ENCODE measurements around the gene DHRS4.

The DHRS4 gene

DNA sequence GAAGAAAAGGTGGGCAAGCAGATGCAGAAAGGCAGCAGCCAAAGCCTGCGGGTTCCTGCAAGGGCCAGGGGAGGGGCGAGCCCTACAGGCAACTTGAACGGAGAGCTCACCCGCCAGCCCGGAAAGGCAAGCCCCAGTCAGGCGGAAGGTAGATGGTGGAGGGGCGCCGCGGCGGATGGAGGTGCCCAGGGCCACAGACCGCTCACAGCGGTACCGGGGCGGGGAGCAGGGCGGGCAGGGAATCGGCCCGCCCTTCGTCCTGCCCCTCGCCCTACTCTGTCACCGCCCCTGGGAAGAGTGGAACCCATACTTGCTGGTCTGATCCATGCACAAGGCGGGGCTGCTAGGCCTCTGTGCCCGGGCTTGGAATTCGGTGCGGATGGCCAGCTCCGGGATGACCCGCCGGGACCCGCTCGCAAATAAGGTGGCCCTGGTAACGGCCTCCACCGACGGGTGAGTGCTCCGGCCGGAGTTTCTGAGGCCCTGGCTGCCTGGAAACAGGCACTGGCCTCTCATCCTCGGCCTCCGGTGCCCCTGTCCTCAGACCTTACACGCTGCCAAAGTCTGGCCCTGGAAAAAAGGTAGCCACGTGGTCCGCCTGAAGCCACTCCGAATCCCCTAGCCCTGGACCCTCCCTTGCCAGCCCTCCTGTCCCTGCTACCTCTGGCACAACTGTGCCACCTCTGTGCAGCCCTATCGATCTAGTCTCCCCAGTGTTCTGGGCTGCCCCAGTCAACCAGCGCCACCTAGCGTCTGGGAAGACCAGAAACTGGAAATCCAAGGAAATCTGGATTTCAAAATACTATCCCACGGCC, at the start of gene DHRS4:
Gene DHRS4 (plus strand): TSS at position 307 of the 815 bp plus-strand sequence. CDS start 19 bp downstream, at position 326.
- peak; percentile 60 for DNase-seq (ENCODE audit: low read depth)

DNA sequence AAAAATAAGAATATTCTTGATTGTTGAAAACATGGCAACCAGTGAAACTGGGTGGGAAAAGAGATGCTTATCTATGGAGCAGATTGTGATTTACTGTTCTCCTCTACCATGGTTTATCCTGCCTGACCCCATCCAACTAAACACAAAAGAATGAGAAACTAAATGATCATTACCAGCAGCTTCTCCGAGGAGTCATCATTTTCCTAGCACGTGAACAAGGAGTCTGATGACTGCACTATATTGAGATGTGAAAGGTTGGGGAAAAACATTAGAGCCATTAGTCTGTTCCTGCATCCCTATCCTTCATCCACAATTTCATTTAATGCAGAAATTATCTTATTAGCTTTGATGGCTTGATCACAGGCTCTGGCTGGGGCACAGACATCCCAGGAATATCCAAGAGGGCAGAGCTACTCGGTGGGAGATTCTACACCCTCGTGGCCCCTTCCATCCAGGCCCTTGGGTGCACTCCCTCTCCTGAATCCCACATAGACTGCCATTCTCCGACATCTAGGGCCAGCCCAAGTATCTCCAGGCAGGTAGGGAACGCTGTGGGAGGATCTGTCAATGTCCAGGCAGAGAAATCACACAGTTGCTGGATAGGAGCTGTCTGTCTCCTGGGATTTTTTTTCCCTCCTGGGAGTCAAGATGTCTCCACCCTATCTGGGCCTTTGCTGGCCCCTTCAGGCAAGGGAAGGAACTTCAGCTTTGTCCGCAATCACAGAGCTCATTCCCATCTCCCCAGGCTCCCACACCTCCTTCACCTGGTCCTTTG, 43.3 kb upstream of the DHRS4 start:
- no peak for DNase-seq (ENCODE audit: low read depth)

DNA sequence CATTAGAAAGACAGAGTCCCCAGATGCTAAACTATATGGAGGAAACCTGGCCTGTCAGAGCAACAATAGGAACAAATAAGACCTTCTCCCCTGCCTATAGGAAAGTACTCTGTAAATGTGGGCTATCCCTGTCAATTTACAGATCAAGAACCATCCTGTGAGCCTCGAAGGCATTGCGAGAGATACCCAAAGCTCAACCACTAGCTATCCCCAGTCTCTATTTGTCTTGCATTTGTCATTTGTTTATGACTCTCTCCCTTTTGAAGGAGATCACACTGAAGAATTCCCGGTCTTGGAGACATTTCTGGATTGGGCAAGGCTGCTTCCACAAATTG, 42.7 kb upstream of the DHRS4 start:
- no peak for DNase-seq (ENCODE audit: low read depth)

DNA sequence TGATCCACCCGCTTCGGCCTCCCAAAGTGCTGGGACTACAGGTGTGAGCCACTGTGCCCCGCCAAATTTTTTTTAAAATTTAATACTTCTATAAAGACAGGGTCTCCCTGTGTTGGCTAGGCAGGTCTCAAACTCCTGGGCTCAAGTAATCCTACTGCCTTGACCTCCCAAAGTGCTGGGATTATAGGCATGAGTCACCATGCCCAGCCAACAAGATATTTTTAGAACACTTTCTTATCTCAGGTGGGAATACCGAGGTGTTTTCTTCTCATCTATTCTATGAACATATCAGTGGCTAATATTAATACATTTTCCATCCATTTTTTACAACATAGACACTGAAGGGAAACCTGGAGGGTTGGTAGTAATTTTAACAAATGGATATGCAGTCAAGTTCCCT, 38.0 kb upstream of the DHRS4 start:
- no peak for DNase-seq (ENCODE audit: low read depth)

DNA sequence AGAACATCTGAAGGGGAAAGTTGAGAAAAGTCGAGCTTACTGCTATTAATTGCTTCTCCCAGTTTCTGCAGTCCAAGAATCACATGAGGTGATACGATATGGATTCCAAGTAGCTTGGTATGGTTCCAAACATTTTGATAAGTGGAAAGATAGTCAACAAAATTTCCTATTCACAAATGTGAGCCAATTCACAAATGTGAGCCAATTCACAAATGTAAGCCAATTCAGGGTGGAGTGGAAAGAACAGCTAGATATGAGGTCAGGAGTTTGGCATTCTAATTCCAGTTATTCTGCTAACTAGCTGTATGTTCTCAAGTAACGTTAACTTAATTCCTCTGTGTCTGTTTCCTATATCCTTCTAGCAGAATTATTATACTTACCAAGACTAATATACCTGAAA, 37.6 kb upstream of the DHRS4 start:
- no peak for DNase-seq (ENCODE audit: low read depth)

DNA sequence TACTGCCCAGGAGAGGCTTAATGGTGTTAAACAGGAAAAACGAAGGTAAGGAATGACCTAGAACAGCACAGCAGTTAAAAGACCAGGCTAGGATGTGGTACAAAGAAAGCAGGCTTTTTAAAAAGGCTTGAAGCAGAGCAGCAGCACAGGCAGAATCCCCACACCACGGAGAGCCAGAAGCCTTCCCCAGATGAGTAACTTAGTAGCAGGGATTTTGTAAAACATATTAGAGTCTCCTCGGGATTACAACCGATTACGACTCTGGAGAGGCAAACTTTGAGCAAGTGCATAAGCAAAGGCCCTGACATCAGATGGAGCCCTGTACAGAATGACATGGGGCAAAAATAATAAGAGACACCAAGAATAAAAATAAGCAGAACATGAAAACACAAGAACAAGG, 37.1 kb upstream of the DHRS4 start:
- DNase-seq (ENCODE audit: low read depth), result no peak

DNA sequence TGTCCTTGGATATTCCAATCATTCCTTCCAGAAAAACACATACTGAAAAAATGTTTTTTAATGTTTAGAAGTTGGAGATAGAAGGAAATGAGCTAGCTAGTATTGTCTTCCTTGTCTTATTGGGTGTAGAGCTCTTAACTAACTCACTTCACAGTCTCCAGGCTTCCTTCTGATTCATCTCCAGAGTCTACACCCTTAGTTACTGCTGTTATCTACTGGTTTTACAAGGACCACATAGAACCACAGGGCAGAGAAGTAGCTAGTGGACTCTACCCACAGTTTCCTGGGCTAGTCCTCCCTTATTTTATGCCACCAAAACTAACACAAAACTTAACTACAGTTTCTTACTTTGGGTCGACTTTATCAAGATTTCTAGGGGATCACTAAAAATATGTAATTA, 31.0 kb upstream of the DHRS4 start:
- DNase-seq (ENCODE audit: low read depth), result no peak

DNA sequence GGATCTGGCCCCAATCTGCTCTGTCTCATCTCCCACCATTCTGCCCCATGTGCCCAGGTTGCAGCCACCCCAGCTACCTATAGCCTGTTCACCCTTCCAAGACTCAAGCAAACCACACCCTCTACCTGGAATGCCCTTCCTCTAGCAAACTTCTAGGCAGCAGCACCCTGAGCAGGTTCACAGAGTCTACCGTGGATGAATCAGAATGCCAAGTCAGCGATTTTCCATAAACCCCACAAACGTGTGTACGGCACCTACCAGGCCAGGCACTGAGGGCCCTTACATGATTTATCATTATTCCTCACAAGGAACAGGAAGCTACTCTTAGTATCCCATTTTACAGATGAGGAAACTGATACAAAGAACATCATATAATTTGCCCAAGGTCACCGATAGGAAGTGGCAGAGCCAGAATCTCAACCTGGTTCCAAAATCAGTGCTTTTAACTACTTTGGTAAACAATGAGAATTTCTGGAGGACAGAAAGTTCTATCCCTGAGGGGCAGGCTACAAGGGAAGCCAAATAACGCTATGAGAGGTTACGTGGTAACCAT, 28.0 kb upstream of the DHRS4 start:
- no peak for DNase-seq (ENCODE audit: low read depth)

DNA sequence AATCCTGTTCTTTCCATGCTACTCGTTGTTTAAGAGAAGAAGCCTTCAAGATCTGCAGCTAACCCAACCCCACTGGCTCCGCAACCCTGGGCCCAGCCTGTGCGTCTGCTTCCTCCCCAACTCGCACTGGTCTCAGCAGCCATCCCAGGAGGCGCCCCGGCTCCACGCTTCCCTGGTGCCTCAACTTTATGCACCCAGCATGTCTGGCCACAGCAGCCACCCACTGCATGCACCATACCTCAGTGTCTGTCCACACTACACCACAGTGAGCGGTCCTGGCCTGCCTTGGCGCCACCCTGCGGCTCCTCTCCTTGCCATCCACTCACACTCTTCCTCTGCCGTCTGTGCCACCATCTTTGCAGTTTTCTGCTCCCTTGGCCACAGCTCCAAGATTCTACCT, 27.0 kb upstream of the DHRS4 start:
- DNase-seq (ENCODE audit: low read depth), result no peak

DNA sequence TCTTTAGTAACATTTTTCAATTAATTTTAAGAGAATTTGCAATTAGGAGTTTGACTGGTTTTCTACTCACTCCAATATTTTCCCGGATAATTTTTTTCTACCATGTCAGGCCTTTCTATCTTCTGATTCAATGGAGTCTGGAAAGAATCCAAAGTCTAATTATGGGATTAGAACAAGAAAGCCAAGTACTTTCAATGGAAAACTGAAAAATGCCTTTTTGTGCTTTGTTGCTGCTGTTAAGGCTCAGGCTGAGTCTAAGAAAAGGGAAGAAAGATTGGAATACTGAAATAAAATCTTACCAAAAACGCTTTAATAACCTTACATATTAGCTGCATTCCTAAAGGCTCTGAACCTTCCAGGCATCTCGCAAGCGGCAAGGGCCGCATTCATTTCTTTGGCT, 24.4 kb upstream of the DHRS4 start:
- DNase-seq (ENCODE audit: low read depth), result no peak

DNA sequence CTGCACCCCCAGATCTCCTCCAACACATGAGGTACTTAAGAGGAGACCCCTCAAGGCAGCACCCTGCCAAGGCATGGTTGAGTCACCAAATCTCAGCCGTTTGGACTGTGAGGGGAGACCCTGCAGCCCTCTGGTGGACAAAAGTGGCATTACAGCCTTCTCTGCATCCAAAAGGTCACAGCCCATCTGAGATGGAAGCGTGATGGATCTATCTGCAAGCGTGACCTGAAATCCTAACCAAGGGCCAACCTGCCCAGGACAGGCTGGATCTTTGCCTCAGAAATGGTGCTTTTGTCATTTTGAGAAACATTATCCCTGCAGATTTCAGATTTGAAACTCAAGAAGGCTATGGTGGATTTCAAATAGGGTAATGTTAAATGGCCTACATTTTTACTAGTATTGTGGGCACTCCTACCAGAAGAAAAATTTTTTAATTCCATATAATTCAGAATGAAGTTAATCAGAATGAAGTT, 23.7 kb upstream of the DHRS4 start:
- peak; percentile 84 for DNase-seq (ENCODE audit: low read depth)

DNA sequence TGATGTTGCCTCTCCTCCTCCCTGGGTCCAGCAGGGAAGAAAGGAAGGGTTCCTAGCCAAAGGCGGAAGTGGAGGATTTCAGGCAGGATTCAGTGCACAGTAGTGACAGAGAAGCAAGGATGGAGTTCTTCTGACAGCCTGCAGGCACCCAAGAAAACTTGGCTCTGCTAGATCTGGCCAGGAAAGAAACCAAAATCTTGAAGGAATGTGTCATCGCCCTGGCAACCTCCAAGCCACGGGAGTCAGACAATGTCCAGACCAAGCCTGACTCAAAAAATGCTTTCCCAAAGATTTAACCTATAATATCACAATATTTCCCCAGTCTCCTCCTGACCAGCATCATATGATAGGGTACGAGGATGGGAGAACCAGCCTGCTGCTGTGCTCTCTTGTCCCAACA, 22.8 kb upstream of the DHRS4 start:
- DNase-seq (ENCODE audit: low read depth), result no peak

DNA sequence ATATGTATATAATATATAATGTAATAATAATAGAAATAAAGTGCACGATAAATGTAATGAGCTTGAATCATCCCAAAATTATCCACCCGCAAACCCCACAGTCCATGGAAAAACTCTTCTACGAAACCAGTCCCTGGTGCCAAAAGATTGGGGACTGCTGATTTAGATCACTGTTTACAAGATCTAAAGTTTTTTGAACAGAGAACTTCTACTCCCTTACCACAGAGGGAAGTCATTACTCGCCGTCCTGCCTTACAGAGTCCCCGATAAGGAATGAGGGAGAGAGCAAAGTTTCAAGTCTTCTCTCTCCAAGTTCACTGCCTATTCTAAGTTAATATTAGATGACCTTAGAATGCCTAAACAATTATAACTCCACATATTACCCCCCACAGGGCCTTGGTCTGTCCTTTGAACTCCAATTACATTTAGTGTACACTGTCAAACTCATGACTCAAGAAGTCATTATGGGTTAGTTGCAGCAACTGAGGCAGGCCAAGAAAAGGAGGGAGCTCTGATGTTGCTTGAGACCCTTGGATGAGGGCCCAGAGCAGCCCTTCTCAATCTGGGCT, 21.8 kb upstream of the DHRS4 start:
- DNase-seq (ENCODE audit: low read depth), result no peak

DNA sequence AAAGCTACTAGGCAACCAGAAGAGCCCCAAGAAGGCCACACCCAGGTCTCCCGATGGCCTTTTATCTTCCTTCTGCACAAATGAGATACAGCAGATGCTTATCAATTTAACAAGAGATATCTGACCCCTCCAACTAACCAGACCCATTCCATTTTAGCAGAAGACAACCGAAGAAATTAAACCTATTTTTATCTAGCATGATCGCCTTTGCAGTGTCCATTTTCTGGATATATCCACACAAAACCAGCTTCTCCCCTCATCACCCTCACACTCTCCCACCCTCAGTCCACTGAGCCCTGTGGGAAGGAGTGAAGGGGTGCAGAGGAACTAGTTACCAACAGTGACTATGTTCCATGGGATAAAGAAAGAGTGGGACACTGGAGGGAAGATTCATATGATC, 20.9 kb upstream of the DHRS4 start:
- DNase-seq (ENCODE audit: low read depth), result no peak

DNA sequence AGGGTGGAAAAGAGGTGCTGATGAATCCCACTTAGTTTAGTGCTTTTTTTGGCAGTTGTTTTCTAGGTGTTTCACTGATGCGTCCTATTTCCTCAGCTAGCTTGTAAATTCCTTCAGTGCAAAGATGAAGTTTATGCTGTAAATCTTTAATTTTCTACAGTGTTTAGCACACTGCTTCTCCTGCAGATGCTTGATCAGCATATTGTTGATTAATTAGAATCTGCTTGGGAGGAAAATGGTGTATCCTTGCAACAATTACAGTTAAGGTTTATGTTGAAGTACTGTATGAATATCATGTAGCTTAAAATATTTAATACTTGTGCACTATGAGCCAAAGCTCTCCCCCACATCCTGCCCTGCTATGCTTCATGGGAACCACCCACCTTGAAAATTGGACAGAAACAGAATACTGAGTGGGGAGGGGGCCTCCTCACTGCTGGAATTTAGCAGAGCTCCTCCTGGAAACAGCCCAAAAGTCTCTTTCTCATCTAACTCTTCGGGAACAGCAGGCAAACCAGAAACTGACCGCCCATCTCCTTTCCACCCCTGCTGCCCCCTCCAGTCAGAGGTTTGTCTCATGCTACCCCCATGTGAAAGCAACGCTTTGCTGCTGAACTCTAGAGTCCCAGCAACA, 20.3 kb upstream of the DHRS4 start:
- no peak for DNase-seq (ENCODE audit: low read depth)

DNA sequence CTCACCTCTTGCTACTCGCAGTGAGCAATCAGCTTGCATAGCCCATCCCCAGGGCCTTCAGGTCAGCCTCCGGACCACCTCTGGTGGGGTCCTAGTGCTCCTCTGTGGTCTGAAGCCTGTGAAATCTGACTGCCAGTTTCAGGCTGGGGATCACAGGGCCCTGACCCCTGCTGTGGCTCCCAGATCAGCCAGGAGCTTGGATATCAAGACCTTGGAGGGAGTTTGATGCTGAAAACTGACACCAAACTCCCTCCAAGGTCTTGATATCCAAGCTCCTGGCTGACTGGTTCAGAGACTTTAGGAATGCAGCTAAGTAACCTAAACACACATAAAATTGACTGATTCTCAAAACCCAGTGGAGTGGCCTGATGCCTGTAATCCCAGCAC, 19.8 kb upstream of the DHRS4 start:
- DNase-seq (ENCODE audit: low read depth), result no peak

DNA sequence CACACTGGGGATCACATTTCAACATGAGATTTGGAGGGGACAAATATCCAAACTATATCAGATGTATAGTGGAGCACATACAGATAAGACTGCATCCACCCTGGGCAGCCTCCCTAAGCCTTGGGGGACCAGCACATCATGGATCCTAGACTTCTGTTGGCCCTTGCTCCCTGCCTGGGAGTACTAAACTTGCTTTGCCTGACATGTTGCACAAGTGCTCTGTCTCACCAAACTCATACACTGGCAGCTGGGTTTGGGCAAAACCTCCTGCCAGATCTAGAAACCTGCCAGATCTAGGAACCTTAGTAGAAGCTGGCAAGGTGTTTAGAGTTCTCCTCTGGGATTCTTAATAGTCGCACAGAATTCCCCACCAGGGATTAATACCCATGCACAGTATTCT, 18.4 kb upstream of the DHRS4 start:
- DNase-seq (ENCODE audit: low read depth), result no peak

DNA sequence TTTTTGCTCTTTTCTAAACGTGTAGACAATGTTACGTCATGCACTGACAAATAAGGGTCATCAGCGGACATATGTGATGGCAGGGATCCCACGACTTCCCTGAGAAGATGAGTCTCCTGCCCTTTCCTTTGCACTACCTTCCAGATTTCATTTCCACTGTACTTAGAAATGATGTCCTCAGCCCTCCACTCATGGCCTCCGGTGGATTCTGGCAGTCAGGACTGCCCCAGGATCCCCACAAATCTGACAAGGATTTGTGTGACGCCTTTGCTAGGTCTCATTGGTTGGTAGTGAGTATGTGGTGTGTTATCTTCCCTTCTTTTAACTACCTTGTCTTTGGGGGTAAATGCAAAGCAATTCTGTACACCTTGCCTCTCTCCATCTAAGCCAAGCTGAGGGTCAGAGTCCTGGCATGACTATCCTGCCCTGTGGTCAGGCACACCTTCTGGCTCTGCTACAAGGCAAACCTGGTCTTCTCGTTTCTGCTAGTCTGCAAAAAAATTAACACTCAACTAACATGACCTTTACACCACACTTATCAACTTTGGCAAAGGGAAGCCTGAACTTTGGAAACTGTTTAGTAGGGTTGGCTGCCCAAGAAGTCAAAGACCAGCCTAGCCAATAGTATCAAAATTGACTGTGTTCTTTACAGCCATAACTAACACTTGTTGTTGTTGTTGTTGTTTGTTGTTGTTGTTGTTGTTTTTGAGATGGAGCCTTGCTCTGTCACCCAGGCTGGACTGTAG, 17.3 kb upstream of the DHRS4 start:
- no peak for DNase-seq (ENCODE audit: low read depth)

DNA sequence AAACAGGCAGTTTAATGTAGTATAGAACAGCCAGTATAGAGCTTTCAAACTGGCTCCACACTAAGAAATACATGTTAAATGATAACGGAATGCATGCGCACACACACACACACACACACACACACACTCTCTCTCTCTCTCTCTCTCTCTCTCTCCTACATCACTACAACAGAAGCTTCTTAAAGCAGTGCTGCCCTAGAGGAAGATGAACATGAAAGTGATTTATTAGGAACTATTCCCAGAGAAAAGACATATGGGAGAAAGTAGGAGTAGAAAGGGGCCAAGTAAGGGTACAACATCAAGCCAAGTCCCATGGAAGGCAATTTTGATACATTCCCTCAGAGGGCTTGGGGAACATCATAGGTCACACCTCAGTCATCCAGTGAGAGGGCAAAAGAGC, 16.4 kb upstream of the DHRS4 start:
- no peak for DNase-seq (ENCODE audit: low read depth)

DNA sequence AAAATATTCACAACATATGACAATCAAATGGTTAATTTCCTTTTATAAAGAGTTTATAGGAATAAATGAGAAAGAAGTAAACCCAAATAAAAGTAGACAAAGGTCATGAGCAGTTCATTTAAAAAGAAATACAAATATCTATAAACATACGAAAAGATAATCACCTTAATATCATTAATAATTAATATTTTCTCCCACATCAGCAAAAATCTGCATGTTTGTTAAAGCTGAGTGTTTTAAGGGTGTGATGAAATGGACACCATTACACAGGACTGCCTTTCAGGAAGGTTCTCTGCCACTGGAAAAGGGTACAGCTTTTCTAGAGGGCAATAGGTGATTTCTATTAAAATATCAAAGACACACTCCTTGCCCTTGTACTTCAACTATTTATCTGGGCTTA, 14.7 kb upstream of the DHRS4 start:
- no peak for DNase-seq (ENCODE audit: low read depth)

DNA sequence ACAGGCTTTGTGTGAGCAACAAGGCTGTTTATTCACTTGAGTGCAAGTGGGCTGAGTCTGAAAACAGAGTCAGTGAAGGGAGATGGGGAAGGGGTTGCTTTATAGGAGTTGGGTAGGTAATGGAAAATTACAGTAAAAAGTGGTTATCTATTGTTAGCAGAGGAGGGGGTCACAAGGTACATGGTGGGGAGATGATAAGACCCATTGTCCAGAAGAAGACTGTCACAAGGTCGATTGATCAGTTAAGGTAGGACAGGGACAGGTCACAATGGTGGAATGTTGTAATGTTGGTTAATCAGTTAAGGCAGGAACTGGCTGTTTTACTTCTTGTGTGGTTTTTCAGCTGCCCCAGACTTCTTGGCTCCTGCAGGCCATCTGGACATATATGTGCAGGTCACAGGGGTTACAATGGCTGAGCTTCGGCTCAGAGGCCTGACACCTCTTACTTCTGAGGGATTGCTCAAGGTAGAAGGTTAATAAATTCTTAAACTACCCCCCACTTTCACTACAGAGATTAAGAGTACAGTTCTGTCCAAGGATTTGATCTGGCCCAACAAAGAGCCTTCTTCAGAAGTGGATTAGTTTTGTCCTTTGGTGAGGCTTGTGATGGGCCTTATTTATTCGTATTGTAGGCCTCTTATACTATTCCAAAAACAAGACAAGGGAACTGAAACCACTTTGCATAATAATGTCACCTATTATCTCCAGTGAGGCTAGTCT, 13.8 kb upstream of the DHRS4 start:
- no peak for DNase-seq (ENCODE audit: low read depth)

All from activated gamma-delta T cell treated with anti-CD3 and anti-CD28 coated beads, Interleukin-2, amount 50 U/mL, for 16 hours (primary cell).